IPS-NIHi11 (cell line): ENCODE data around the gene RAE1.
"Not testable (repeated sequence)": the region's sequence is repeated elsewhere in the genome, so short reads cannot be mapped to it uniquely, and the experiment has no call there.

ENCODE experiments used
- DNase-seq: peaks from one replicate; pipeline ENCODE4 v3.0.0; 2012; ENCODE audit warnings: mixed read lengths, low spot score

The RAE1 gene

DNA sequence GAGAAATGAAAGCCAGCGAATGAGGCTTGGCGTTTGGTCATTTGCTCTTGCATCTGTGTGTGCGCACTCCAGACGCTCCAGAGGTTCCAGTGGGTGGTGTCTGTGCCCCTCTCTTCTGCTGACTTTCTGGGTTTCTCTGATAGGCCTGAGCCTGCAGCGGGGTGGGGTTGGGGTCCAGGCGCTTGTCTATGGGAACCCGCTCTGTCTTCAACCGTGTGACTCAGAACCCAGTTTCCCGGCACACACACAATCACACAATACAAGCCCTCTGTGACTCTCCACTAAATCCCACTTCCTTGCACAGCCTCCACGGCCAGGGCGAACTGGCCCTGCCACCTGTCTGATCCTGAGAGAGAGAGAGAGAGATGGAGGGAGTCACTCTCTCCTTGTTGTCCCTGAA, 64.7 kb downstream of the RAE1 start:
- no peak for DNase-seq

DNA sequence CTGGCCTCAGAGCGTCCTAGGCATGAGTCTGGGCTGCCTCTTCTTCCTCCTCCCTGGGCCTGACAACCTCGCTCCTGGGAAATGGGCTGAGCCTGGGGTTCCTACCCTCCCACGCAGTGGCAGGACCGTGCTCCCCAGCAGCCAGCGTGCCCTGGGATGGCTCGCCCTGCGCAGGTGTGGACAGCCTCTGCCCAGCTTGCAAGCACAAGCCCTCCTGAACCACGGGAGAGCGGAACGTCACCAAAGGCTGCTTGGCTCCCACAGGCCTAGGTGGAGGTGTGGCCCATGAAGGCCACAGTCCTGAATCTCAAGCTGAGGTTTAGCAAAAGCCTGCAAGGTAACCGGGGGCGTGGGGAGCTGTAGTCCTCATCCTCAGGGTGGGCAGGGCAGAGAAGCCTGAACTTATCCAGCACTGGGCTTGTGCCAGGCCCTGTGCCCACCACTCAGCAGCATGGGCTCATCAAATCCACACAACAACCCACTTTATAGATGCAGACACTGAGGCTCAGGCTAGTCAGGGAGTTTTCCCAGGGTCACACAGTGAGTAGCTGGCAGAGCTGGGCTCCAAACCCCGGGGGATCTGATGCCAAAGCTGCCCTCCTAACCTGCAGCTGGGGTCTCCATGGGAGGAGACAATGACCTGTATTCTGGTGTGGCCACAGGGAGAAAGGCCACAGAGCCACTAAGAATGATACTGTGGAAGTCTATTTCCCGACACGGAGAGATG, 65.4 kb downstream of the RAE1 start:
- DNase-seq = no peak

DNA sequence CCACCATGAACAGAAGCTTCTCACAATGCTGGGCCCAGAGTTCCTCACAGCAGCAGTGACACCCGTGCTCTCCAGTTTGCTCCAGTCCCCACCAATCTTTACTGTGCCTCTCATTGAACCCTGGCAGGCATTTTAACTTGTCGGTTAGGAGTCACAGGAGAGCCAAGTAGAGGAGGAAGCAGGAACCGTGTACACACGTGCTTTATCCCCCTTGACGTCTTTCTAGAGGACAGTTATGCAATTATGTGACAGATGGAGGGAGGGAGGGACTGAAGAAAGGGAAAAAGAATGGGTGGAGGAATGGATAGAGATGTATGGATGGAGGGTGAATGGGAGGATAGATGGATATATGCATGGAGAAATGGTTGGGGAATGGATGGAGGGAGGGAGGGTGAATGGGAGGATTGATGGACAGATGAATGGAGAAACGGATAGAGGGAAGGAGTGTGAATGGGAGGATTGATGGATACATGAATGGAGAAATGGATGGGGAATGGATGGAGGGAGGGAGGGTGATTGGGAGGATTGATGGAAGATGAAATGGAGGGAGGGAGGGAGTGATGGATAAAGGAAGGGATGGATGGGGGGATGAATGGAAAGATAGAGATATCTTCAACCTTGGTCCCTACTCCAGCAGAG, 66.1 kb downstream of the RAE1 start:
- DNase-seq = no peak

DNA sequence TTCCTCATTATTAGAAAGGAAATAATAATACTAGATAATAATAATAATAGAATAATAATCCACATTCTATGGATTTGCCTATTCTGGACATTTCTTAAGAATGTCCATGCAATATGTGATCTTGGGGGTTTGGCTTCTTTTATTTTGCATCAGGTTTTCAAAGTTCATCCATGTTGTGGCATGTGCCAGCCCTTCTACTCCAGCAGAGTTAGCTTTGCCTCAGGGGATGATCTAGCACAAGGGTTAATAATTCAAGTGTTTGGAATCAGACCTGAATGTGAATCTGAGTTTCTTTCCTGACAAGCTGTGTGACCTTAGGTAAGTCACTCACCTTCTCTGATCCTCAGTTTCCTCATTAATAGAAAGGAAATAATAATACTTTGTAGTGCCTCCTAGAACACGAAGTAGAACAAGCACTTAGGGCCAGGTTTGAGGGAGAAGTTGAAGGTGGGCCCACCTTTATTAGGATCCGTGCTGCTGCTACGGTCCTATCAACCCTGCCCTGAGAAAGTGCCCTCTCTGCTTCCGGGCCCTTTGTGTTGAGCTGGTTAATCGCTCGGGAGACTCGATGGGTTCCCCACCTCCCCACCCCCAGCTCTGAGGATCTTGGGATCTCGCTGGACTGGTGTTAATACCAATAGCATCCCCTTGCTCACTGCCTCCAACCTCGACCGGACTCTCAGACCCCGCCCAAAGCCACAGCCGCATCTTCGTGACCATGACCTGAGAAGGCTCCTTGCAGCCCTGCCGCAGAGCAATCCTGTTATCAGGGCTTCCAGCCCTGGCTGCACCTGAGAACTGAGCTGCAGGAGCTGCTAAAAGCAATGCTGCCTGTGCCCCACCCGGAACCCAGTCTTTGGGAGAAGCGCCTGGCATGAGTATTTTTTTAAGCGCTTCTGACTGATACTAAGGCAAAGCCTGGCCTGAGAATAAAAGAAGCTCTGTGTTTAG, 67.0 kb downstream of the RAE1 start:
- DNase-seq = no peak

DNA sequence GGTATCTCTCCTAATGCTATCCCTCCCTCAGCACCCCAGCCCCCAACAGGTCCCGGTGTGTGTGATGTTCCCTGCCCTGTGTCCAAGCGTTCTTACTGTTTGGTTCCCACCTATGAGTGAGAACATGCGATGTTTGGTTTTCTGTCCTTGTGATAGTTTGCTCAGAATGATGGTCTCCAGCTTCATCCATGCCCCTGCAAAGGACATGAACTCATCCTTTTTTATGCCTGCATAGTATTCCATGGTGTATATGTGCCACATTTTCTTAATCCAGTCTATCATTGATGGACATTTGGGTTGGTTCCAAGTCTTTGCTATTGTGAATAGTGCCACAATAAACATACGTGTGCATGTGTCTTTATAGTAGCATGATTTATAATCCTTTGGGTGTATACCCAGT, 68.4 kb downstream of the RAE1 start:
- DNase-seq = not testable (repeated sequence)

DNA sequence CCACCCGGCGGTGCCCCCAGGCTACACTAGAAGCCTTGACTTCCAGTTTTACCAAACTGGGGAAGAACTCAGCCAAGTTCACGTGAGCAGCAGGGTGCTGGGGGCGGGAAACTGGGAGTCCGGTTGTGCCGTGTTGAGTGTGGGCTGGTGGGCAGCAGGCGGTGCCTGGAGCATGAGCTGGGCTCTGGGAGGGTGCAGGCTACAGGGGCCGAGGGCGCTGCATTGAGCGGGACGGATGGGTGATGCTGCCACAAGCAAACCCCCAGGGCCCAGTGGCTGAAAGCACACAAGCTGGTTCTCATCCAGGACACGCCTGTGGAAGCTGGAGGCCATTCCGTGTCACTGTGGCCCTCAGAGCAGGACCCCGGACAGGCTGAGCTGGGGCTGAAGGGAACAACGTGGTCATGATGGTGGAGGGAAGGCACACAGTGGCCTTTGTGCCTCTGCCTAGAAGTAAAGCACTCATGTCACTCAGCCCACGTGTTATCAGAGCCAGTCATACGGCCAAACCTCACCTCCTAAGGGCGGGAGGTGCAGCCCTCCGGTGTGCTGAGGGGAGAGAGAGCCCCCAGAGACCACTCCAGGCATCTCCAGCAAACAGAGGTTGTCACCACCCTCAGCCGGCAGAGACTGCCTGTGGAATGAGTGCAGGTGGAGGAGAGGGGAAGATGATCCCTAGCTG, 69.7 kb downstream of the RAE1 start:
- no peak for DNase-seq

DNA sequence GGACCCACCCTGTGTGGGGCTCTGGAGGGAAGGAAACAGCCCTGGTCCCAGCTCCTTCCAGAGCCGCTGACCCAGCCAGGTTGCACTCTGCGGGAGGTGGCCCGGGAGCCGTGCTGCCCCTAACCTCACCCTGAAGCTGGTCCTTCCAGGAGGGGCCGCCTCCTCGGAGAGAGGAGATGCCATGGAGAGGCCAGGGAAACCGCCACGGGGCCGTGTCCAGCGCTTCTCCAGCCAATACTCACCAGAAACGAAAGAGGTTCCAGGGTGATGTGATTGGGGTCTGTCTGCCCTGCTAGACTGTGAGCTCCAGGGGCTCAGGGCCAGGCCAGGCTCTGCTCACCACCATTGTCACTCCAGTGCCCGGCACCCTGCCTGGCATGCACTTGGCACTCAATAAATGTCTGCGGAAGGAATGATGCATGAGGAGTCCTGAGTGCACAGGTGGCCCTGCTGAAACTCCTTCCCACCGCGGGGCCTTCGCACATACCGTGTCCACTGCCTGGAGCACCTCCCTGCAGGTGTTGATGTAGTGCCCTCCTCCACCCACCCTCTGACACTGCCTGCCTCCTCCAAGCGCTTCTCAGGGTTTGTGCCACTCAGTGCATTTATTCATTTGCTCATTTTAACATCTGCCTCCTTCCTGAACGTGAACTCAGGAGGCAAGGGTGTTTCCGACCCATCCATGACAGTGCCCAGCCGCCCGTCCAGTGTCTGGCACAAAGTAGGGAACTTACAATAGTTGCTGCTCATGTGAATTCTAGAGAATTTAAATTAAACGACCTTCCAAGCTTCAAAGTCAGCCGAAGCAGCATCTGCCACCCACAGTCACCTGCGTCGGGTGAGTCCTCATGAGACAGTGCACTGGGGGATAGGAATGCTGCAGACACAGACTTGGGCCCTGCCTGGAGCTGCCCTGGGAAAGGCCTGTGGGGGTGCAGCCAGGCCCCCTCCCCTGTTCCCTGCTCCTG, 70.5 kb downstream of the RAE1 start:
- DNase-seq = no peak

DNA sequence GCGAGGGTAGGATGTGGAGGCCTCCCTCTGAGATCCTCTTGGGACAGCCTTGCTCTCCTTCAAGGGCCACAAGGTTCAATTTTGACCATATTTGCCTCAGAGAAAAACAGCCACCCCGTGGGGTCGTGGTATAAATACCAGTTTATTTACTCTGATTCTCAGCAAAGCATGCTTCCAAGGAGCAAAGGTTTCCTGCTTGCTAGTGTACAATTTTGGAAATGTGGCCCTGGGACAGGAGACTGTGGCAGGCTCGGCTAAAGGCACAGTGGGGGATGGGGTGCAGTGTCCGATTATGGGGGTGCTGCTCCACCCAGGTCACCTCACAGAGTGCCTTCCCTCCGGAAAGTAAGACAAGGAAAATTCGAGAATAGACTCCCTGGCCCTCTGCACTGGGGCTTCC, 71.2 kb downstream of the RAE1 start:
- DNase-seq = no peak

DNA sequence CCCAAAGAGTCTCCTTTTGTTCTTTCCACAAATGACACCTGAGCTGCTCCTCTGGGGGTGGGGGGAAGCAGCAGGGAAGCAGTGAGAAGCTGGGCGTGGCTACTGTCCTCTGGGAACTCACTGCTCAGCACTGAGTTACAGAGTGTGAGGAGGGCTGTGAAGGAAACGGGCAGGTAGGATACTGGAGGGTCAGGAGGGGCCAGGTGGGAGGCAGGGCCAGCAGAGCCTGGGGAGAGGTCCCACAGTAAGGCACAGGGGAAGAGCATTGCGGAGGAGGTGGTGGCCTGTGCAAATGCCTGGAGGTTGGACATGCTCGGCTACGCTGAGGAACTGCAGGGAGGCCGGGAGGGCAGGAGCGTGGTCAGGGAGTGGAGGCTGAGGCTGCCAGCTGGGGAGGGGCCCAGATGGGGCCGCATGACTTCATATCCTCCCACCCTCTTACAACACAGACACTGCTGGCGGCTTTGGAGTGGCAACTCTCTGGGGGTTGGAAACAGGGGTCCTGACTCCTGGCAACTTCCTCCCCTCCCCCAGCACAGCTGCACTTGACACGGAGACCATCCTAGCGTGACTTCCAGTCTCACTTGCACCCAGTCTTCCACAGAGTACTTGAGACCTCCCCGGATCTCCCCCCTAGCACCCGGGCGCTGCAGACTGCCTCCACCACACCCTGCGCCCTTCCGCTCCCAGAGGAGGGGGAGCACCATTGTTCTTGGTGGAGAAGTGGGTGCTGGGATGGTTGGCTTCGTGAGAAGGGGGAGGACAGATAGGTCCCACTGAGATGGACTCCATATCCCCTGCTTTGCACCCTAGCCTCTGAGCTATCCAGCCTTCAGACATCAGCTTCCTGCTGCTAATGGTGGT, 74.3 kb downstream of the RAE1 start:
- DNase-seq = peak; percentile 70

DNA sequence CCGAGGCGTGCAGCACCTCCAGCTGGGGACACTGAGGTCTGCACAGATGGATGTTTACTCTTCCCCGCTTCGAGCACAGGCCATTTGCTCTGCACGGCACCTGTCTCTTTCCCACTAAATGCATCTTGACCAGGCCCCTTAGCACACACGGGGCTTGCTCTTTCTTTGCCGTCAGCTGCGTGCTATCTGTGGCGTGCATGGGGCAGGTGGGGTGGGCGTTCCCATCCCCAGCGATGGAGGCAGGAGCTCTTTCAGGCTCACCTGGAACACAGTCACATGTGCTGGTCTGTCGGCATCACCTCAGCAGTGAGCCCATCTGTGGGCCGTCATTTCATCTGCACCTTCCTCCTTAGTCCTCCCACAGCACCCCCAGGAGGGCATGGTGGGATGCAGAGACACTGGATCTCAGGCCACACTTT, 75.2 kb downstream of the RAE1 start:
- no peak for DNase-seq

DNA sequence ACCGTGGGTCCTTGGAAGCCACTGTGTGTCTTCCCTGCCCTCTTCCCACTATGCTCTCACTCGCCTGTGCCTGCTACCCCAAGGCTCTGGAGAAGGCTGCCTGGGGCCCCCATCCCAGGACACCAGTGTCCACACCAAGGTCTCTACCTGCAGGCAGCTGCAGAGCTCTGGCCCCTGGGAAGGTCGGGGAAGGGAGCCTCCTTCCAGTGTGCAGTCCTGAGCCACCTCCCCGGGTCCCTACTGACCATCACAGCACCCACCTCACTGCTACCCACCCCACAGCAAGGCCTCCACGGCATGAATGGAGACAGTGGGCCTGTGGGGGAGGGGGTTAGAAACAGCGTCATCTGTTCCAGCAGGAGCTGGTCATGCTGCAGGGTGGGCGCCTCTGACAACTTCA, 75.8 kb downstream of the RAE1 start:
- DNase-seq = no peak

DNA sequence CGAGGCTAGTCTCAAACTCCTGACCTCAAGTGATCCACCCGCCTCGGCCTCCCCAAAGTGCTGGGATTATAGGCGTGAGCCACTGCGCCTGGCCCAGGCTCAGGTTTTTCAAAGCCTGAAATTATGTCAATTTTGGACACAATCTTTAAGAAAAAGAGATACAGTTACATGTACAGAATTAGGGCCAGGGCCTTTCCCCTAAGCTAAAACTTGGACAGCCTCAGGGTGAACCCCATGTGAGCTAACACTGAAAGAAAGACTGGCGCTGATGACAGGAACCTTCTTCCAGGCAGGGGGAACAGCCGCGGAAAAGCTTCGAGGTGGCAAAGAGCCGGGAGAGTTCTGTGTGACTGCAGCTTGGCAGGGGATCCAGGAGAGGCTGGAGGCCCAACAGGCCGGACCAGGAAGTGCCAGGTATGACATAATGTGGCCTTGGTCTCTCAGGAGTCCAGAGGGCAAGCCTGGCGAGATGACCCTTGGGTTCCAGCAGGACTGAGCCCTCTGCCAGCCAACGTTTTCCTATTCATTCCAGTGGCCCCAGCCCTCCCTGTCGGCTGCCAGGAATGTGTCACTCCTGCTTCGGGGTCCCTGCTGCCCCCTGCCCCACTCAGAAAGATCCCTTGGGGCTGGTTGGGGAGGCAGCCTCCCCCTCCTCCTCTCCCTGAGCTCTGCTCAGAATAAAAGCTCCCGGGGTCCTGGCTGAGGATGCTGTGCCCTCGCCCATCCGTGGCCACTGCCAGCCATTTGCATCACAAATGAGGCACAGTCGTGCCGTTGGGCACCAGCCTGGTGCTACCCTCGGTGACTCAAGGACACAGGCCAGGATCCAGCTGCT, 77.5 kb downstream of the RAE1 start:
- no peak for DNase-seq
